CD4-positive, alpha-beta T cell treated with Interleukin-4 for 1 hour (primary cell): ENCODE data around the gene ZBTB2.
"Not testable (repeated sequence)": the region's sequence is repeated elsewhere in the genome, so short reads cannot be mapped to it uniquely, and the experiment has no call there.

Source experiments
- DNase-seq, 2 donors: peaks; one replicate each; pipeline ENCODE4 v3.0.0-alpha.2; 2020 to 2022

The ZBTB2 gene

GRCh38 chr6:151326116-151326825, 65.1 kb downstream of the ZBTB2 start:
- DNase-seq, result no peak

- DNase-seq, result peak in 1 of 2 donors; percentile 14
These were observed 66.0 kb downstream of the ZBTB2 start for GRCh38 chr6:151325075-151326050.

- no peak for DNase-seq
These were observed 66.9 kb downstream of the ZBTB2 start for GRCh38 chr6:151324488-151324825.

GRCh38 chr6:151323791-151324487, 67.4 kb downstream of the ZBTB2 start:
- peak; percentile 68 to 69 for DNase-seq

GRCh38 chr6:151322570-151322969, 68.8 kb downstream of the ZBTB2 start:
- no peak for DNase-seq

GRCh38 chr6:151321438-151321837, 69.9 kb downstream of the ZBTB2 start:
- DNase-seq, result no peak

- no peak for DNase-seq
These were observed 71.2 kb downstream of the ZBTB2 start for GRCh38 chr6:151320140-151320539.

- no peak for DNase-seq
These were observed 73.4 kb downstream of the ZBTB2 start for GRCh38 chr6:151317995-151318365.

GRCh38 chr6:151317103-151317994, 74.0 kb downstream of the ZBTB2 start:
- no peak for DNase-seq

- DNase-seq, result not testable (repeated sequence)
These were observed 75.7 kb downstream of the ZBTB2 start for GRCh38 chr6:151315661-151316060.
